Tibial nerve (tissue), 4 donors: ENCODE results near the gene POGZ. TPM values are rescaled to one million over a fixed set of nuclear protein-coding genes. Genes with fewer than 3 reads are reported as not detected.

Source experiments
- DNase-seq, 2 donors: peaks; one replicate each; pipeline ENCODE4 v3.0.0-alpha.2; 2019; ENCODE audit warnings: low spot score in 2 of 2
- H3K27ac ChIP-seq, 4 donors: fragments of 200-600 bp; sonication (generic) in 3 of 4; one replicate each; pipeline ENCODE4 v1.5.1; 2017 to 2019; ENCODE audit warnings: mild to moderate bottlenecking in 1 of 4
- H3K27me3 ChIP-seq, 2 donors: fragments of 200-600 bp; sonication (generic) in 1 of 2; one replicate each; pipeline versions ENCODE4 v1.5.1 to v1.6.0; 2017 to 2019
- H3K36me3 ChIP-seq, 3 donors: fragments of 200-600 bp; sonication (generic); one replicate each; pipeline ENCODE4 v1.5.1; 2018 to 2019
- H3K4me1 ChIP-seq, 4 donors: fragments of 200-600 bp; sonication (generic) in 3 of 4; one replicate each; pipeline ENCODE4 v1.5.1; 2017 to 2019
- H3K4me3 ChIP-seq, 4 donors: fragments of 200-600 bp; sonication (generic) in 3 of 4; one replicate each; pipeline ENCODE4 v1.5.1; 2017 to 2019; ENCODE audit warnings: mild to moderate bottlenecking in 1 of 4, moderate library complexity in 1 of 4
- H3K9me3 ChIP-seq, 4 donors: fragments of 200-600 bp; sonication (generic) in 3 of 4; one replicate each; pipeline ENCODE4 v1.5.1; 2017 to 2019
- EP300 ChIP-seq, 2 donors: sonication (generic); formaldehyde crosslinking; IDR thresholded peaks; one replicate each; pipeline ENCODE4 v1.6.1; 2017; ENCODE audit warnings: antibody characterized with exemption in 2 of 2, mild to moderate bottlenecking in 1 of 2
- POLR2A ChIP-seq, 2 donors: fragments of 450-650 bp; IDR thresholded peaks; one replicate each; pipeline ENCODE4 v1.6.1; 2017; ENCODE audit warnings: antibody characterized with exemption in 2 of 2, mild to moderate bottlenecking in 2 of 2, moderate library complexity in 2 of 2
- WGBS, 2 donors: methylation state at CpG; one replicate each; pipeline ENCODE4 v1.1.5; 2018; 5-methylcytosine and 5-hydroxymethylcytosine counted together
- total RNA-seq, 4 donors: library from RNA; depleted of rRNA; stranded (reverse); fragments of >200 nt; gene quantifications; one replicate each; pipeline ENCODE4 v1.1.0, GENCODE V29; 2016
- TF ChIP-seq, protein P1 (sequence below), 5 experiments: fragments of 200-600 bp in 3 of 5; fragments of 450-650 bp in 2 of 5; sonication (generic) in 3 of 5; IDR thresholded peaks; one replicate each; pipeline ENCODE4 v1.5.1; 2016 to 2019; ENCODE audit warnings: antibody characterized with exemption in 5 of 5, mild to moderate bottlenecking in 3 of 5, moderate library complexity in 2 of 5

The POGZ gene, protein sequence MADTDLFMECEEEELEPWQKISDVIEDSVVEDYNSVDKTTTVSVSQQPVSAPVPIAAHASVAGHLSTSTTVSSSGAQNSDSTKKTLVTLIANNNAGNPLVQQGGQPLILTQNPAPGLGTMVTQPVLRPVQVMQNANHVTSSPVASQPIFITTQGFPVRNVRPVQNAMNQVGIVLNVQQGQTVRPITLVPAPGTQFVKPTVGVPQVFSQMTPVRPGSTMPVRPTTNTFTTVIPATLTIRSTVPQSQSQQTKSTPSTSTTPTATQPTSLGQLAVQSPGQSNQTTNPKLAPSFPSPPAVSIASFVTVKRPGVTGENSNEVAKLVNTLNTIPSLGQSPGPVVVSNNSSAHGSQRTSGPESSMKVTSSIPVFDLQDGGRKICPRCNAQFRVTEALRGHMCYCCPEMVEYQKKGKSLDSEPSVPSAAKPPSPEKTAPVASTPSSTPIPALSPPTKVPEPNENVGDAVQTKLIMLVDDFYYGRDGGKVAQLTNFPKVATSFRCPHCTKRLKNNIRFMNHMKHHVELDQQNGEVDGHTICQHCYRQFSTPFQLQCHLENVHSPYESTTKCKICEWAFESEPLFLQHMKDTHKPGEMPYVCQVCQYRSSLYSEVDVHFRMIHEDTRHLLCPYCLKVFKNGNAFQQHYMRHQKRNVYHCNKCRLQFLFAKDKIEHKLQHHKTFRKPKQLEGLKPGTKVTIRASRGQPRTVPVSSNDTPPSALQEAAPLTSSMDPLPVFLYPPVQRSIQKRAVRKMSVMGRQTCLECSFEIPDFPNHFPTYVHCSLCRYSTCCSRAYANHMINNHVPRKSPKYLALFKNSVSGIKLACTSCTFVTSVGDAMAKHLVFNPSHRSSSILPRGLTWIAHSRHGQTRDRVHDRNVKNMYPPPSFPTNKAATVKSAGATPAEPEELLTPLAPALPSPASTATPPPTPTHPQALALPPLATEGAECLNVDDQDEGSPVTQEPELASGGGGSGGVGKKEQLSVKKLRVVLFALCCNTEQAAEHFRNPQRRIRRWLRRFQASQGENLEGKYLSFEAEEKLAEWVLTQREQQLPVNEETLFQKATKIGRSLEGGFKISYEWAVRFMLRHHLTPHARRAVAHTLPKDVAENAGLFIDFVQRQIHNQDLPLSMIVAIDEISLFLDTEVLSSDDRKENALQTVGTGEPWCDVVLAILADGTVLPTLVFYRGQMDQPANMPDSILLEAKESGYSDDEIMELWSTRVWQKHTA (N-terminal part only)
- total RNA-seq = 10 to 100 TPM; 67.2 to 81.0 (median 72.7) TPM

DNA sequence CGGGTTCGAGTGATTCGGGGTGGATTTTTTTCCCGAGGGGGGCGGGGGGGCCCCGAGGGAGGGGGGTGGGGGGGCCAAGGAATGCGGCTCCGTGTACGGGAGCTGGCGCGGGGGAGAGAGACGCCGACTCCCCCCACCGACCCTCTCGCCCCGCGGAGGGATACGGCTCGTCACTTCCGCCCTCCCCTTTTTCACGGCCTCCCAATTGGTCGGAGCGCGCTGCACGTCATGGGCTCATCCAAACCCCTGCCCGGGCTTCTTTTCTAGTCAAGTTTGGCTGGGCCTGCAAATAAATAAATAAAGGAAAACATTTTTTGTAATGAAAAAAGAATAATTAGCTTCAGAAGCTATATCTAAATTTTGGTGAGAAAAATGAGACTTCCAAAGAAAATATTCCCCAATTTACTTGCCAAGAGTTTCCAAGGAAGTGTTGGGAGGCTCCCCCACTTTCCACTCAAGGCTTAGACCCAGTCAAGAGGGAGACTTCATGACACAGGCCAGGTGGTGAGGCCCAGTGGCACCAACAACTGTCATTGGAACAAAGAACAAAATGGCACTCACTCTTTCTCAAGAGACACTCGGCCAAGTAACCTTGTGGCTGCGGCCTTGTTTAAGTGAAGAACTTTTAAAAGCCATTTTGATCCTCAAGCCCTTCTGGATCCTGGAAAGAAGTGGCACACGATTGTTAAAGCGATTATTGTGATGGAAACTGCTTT is at the start of gene POGZ:
TSS of gene POGZ (minus strand) at position 164 of the 716 bp plus-strand sequence. CDS start 17,290 bp downstream, outside the sequence.
- 14 to 20% methylated on average over 18 to 26 of the region's 30 CpGs for WGBS, 2 donors
- Histone ChIP-seq H3K4me1 (peaks cover 0 to 39% (median 12%) of the 10 kb centered on the region in 4 donors), H3K9me3 (no peaks in the 10 kb centered on the region), H3K4me3 (peak within 1 kb of the TSS; percentile 78 to 94 (median 90)), H3K36me3 (no peaks in the 10 kb centered on the region), H3K27me3 (no peaks in the 10 kb centered on the region), H3K27ac (peak within 1 kb of the TSS; percentile 98 to 100 (median 99))
- peak; percentile 90 to 95 for DNase-seq
- TF ChIP-seq POLR2A (IDR thresholded peaks at IDR 0.05) = peak; percentile 37 to 53
- TF ChIP-seq, protein P1, sequence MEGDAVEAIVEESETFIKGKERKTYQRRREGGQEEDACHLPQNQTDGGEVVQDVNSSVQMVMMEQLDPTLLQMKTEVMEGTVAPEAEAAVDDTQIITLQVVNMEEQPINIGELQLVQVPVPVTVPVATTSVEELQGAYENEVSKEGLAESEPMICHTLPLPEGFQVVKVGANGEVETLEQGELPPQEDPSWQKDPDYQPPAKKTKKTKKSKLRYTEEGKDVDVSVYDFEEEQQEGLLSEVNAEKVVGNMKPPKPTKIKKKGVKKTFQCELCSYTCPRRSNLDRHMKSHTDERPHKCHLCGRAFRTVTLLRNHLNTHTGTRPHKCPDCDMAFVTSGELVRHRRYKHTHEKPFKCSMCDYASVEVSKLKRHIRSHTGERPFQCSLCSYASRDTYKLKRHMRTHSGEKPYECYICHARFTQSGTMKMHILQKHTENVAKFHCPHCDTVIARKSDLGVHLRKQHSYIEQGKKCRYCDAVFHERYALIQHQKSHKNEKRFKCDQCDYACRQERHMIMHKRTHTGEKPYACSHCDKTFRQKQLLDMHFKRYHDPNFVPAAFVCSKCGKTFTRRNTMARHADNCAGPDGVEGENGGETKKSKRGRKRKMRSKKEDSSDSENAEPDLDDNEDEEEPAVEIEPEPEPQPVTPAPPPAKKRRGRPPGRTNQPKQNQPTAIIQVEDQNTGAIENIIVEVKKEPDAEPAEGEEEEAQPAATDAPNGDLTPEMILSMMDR (IDR thresholded peaks at IDR 0.05) = peak in 1 of 5 experiments; percentile 9
- TF ChIP-seq EP300 (IDR thresholded peaks at IDR 0.05) = peak; percentile 74 to 92

DNA sequence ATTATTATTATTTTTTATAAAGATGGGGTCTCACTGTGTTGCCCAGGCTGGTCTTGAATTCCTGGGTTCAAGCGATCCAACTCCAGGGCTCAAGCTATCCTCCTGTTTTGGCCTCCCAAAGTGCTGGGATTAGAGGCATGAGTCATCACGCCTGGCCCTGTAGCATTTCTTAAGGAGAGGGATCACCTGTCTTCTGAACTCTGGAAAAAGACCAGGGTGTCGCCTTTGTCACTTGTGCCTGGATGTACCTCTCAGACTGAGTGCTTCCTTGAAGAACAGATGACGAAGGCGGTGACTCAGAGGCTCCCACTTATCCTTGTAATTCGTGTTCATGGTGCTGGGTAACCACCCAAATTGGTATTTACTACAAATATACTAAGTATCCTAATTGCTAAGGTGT is 49.5 kb upstream of the POGZ start:
- Histone ChIP-seq H3K9me3 (no peaks in the 10 kb centered on the region), H3K27ac (peak overlapping the region in 1 of 4 donors; percentile 58), H3K36me3 (no peaks in the 10 kb centered on the region), H3K27me3 (peaks cover 0 to 5% of the 10 kb centered on the region in 2 donors), H3K4me3 (no peak overlapping the region), H3K4me1 (peaks cover 0 to 19% (median 15%) of the 10 kb centered on the region in 4 donors)
- DNase-seq = no peak
- WGBS, 2 donors = 88 to 91% methylated on average over 6 of the region's 6 CpGs
- TF ChIP-seq EP300 (IDR thresholded peaks at IDR 0.05) = no peak
- TF ChIP-seq, protein P1 (IDR thresholded peaks at IDR 0.05) = no peak
- no peak for TF ChIP-seq POLR2A (IDR thresholded peaks at IDR 0.05)

DNA sequence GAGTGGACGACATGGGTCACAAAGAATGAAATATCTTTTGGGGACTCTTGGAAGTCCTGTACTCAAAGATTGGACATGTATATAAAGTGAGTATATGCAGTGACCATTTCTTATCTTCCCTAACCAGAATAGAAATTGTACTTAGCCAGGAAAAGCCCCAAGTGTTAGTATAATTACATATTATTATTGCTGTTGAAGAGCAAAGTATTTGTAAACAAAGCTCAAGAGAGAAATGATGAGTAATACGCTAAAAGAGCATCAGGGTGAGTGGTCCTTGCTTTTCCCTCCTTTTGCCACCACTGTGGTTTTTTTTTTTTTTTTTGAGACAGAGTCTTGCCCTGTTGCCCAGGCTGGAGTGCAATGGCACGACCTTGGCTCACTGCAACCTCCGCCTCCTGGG is 45.5 kb upstream of the POGZ start:
- 73% methylated on average over 4 of the region's 4 CpGs for WGBS, 2 donors
- no peaks in the 10 kb centered on the region for H3K9me3 ChIP-seq
- H3K27me3 ChIP-seq = no peaks in the 10 kb centered on the region
- no peaks in the 10 kb centered on the region for H3K36me3 ChIP-seq
- no peak for TF ChIP-seq POLR2A (IDR thresholded peaks at IDR 0.05)
- TF ChIP-seq, protein P1 (IDR thresholded peaks at IDR 0.05) = no peak
- no peak for TF ChIP-seq EP300 (IDR thresholded peaks at IDR 0.05)
- H3K27ac ChIP-seq = no peak overlapping the region
- no peak overlapping the region for H3K4me3 ChIP-seq
- no peak for DNase-seq
- H3K4me1 ChIP-seq = no peaks in the 10 kb centered on the region

DNA sequence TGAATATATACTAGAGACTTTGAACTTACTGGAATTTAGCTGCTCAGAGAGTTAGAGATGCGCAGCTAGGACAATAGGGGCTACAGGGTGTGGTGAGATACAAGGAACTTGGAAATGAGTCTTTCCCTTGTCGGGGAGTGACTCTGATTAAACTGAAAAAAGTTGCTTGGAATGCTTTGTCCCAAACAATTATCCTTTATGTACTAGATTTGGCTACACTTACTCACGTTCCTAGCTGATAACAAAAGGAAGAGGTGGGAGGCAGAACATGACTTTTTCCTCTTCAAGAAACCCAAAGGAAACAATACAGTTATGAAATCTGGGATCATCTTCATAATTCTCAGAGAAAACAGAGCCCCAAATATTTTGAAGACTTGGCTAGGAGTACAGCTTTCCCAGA is 45.0 kb upstream of the POGZ start:
- Histone ChIP-seq H3K27ac (no peak overlapping the region), H3K9me3 (no peaks in the 10 kb centered on the region), H3K27me3 (no peaks in the 10 kb centered on the region), H3K4me1 (no peaks in the 10 kb centered on the region), H3K36me3 (no peaks in the 10 kb centered on the region), H3K4me3 (no peak overlapping the region)
- 23 to 28% methylated on average over 3 of the region's 3 CpGs for WGBS, 2 donors
- no peak for TF ChIP-seq EP300 (IDR thresholded peaks at IDR 0.05)
- TF ChIP-seq POLR2A (IDR thresholded peaks at IDR 0.05) = no peak
- TF ChIP-seq, protein P1 (IDR thresholded peaks at IDR 0.05) = no peak
- DNase-seq = no peak
